Measurements from ENCODE around the gene DNAL4. TPM values are rescaled to one million over a fixed set of nuclear protein-coding genes. Genes with fewer than 3 reads are reported as not detected.

Gene DNAL4
- total RNA-seq, 1 donor = 17.0 TPM

DNA sequence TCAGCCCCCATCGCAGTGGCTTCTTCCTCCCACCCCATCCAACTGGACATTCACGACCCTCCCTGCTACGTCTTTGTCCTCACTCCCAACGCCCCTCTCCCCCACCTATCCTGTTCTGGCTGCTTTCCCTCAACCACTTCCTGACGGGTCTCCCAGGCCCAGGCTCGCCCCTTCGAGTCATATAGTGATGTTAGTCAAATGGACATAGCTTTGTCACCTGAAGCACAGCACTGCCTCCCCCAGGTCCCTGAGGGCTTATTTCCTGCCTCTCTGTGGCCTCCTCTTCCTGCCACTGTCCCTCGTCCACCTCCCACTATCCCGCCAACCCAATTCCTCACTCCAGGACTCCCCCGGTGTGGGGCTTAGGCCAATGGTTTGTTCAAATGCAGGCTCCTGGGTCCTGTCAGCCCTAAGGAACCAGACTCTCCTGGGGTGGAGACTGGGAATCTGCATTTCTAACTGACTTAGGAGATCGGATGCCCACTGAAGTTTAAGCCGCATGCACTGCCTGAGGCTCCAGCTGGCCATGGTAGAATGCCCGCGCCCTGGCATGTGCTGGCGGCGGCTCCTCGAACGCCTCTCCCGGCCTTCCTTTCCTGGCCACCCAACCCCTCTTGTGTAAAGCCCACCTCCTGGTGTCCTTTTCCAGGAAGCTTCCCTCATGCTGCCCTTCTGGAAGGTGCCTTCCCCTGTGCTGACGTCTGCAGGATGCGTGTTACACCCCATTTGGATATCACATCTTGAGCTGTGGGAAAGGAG lies 56.5 kb downstream of the DNAL4 start:
- Histone ChIP-seq H3K9me3 (ENCODE audit: low read depth, low read length) (no peaks in the 10 kb centered on the region), H3K27me3 (ENCODE audit: insufficient read depth, low read length) (no peaks in the 10 kb centered on the region), H3K4me1 (ENCODE audit: insufficient read depth, low read length) (no peaks in the 10 kb centered on the region), H3K4me2 (ENCODE audit: insufficient read depth, low read length) (no peak overlapping the region), H3K79me2 (ENCODE audit: insufficient read depth, low read length) (no peaks in the 10 kb centered on the region), H2AFZ (ENCODE audit: low read length) (no peak overlapping the region), H3K27ac (ENCODE audit: low read depth, low read length) (no peak overlapping the region), H3K36me3 (ENCODE audit: insufficient read depth, low read length) (peaks cover 79% of the 10 kb centered on the region), H4K20me1 (ENCODE audit: insufficient read depth, low read length) (peaks cover 6% of the 10 kb centered on the region), H3K4me3 (ENCODE audit: insufficient read depth, low read length) (no peak overlapping the region)
- TF ChIP-seq, protein P1, sequence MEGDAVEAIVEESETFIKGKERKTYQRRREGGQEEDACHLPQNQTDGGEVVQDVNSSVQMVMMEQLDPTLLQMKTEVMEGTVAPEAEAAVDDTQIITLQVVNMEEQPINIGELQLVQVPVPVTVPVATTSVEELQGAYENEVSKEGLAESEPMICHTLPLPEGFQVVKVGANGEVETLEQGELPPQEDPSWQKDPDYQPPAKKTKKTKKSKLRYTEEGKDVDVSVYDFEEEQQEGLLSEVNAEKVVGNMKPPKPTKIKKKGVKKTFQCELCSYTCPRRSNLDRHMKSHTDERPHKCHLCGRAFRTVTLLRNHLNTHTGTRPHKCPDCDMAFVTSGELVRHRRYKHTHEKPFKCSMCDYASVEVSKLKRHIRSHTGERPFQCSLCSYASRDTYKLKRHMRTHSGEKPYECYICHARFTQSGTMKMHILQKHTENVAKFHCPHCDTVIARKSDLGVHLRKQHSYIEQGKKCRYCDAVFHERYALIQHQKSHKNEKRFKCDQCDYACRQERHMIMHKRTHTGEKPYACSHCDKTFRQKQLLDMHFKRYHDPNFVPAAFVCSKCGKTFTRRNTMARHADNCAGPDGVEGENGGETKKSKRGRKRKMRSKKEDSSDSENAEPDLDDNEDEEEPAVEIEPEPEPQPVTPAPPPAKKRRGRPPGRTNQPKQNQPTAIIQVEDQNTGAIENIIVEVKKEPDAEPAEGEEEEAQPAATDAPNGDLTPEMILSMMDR (IDR thresholded peaks at IDR 0.05; ENCODE audit: extremely low read depth, low read depth, low read length) = no peak
- peak; percentile 66 for DNase-seq (ENCODE audit: insufficient read length, low spot score, missing footprints)

DNA sequence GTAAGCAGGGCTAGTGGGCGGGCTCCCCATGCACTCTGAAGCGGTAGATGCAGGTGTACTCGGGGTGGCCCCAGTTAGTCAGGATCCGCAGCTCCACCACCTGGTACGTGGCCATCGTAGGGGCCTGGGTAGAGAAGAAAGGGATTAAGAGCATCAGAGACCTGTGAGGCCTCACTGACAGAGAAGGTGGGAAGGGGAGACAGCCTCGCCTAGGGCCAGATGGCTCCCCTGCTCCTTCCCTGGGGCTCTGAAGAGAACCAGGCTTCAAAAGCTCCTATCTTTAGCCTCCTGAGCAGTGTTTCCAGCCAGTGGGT lies 57.7 kb downstream of the DNAL4 start:
- Histone ChIP-seq H3K36me3 (ENCODE audit: insufficient read depth, low read length) (peaks cover 75% of the 10 kb centered on the region), H3K4me3 (ENCODE audit: insufficient read depth, low read length) (no peak overlapping the region), H3K4me1 (ENCODE audit: insufficient read depth, low read length) (no peaks in the 10 kb centered on the region), H4K20me1 (ENCODE audit: insufficient read depth, low read length) (peaks cover 6% of the 10 kb centered on the region), H2AFZ (ENCODE audit: low read length) (no peak overlapping the region), H3K79me2 (ENCODE audit: insufficient read depth, low read length) (no peaks in the 10 kb centered on the region), H3K4me2 (ENCODE audit: insufficient read depth, low read length) (no peak overlapping the region), H3K9me3 (ENCODE audit: low read depth, low read length) (no peaks in the 10 kb centered on the region), H3K27me3 (ENCODE audit: insufficient read depth, low read length) (no peaks in the 10 kb centered on the region), H3K27ac (ENCODE audit: low read depth, low read length) (no peak overlapping the region)
- TF ChIP-seq, protein P1 (IDR thresholded peaks at IDR 0.05; ENCODE audit: extremely low read depth, low read depth, low read length) = no peak
- DNase-seq (ENCODE audit: insufficient read length, low spot score, missing footprints) = peak; percentile 63

DNA sequence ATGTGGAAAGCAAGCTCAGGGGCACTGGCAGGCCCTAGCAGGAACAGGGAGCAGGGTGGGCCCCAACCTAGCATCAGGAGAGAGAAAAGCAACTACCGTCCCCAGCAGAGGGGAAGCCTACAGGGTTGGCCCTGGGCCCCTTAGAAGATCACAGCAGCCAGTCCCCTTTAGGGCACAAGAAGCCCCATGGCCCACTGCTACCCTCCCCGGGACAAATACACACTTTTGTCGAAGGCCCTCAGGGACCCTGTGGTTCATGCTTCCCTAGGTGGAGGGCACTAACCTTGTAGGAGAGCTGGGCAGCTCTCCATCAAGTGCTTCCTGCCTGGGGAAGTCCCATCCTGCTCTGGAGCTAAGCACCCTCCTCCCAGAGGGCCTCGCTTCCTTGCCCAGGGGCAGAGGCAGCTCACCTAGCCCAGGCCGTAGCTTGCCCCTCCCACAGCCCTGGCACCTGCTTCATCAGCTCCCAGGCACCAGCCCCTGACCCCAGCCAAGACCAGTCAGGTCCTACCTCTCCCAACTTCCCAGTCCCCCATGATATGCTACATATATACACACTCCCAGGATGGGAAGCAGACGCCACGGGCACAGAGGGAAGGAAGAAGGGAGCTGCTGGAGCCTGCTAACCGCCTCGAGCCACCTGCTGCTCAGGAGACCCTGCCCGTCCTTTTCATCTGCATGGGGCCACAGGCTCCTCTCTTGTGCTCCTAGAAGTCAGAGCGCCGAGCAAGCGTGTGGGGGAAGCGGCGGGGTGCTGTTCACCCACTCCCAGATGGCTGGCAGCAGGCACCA lies 58.3 kb downstream of the DNAL4 start:
- TF ChIP-seq, protein P1 (IDR thresholded peaks at IDR 0.05; ENCODE audit: extremely low read depth, low read depth, low read length) = no peak
- H3K4me3 ChIP-seq (ENCODE audit: insufficient read depth, low read length) = no peak overlapping the region
- H3K36me3 ChIP-seq (ENCODE audit: insufficient read depth, low read length) = peaks cover 75% of the 10 kb centered on the region
- no peak overlapping the region for H3K4me2 ChIP-seq (ENCODE audit: insufficient read depth, low read length)
- no peaks in the 10 kb centered on the region for H3K9me3 ChIP-seq (ENCODE audit: low read depth, low read length)
- H4K20me1 ChIP-seq (ENCODE audit: insufficient read depth, low read length) = peaks cover 6% of the 10 kb centered on the region
- no peaks in the 10 kb centered on the region for H3K27me3 ChIP-seq (ENCODE audit: insufficient read depth, low read length)
- DNase-seq (ENCODE audit: insufficient read length, low spot score, missing footprints) = peak; percentile 60
- H3K79me2 ChIP-seq (ENCODE audit: insufficient read depth, low read length) = no peaks in the 10 kb centered on the region
- no peak overlapping the region for H2AFZ ChIP-seq (ENCODE audit: low read length)
- H3K4me1 ChIP-seq (ENCODE audit: insufficient read depth, low read length) = no peaks in the 10 kb centered on the region
- H3K27ac ChIP-seq (ENCODE audit: low read depth, low read length) = no peak overlapping the region

DNA sequence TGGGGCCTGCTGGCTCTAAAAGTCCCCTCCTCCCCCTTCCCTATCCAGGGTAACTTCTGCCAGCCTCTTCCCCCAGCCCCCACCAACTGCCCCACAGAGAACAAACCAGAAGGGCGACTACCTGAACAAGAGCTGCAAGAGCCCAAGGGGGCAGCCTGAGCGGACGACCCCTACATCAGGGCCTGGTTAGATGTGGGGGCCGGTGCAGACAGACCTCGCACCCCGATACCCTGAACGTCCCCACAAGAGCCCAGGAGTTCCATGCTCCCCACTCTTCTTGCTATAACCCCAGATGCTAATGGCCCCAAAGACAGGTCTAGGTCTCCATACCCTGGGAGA lies 58.8 kb downstream of the DNAL4 start:
- no peaks in the 10 kb centered on the region for H3K79me2 ChIP-seq (ENCODE audit: insufficient read depth, low read length)
- H3K4me3 ChIP-seq (ENCODE audit: insufficient read depth, low read length) = no peak overlapping the region
- no peaks in the 10 kb centered on the region for H3K4me1 ChIP-seq (ENCODE audit: insufficient read depth, low read length)
- H2AFZ ChIP-seq (ENCODE audit: low read length) = no peak overlapping the region
- H3K9me3 ChIP-seq (ENCODE audit: low read depth, low read length) = no peaks in the 10 kb centered on the region
- DNase-seq (ENCODE audit: insufficient read length, low spot score, missing footprints) = peak; percentile 62
- H4K20me1 ChIP-seq (ENCODE audit: insufficient read depth, low read length) = peaks cover 6% of the 10 kb centered on the region
- H3K36me3 ChIP-seq (ENCODE audit: insufficient read depth, low read length) = peaks cover 76% of the 10 kb centered on the region
- no peak overlapping the region for H3K27ac ChIP-seq (ENCODE audit: low read depth, low read length)
- H3K27me3 ChIP-seq (ENCODE audit: insufficient read depth, low read length) = no peaks in the 10 kb centered on the region
- H3K4me2 ChIP-seq (ENCODE audit: insufficient read depth, low read length) = no peak overlapping the region
- TF ChIP-seq, protein P1 (IDR thresholded peaks at IDR 0.05; ENCODE audit: extremely low read depth, low read depth, low read length) = no peak
